NCI-H2196 (cell line): ENCODE results near the gene LRIG1.
"Not testable (repeated sequence)": the region's sequence is repeated elsewhere in the genome, so short reads cannot be mapped to it uniquely, and the experiment has no call there.

ENCODE experiments used
- DNase-seq: peaks from one replicate; lab custom pipeline; 2025; ENCODE audit not compliant: unreplicated experiment; lab: John Stamatoyannopoulos, UW

The LRIG1 gene

DNA sequence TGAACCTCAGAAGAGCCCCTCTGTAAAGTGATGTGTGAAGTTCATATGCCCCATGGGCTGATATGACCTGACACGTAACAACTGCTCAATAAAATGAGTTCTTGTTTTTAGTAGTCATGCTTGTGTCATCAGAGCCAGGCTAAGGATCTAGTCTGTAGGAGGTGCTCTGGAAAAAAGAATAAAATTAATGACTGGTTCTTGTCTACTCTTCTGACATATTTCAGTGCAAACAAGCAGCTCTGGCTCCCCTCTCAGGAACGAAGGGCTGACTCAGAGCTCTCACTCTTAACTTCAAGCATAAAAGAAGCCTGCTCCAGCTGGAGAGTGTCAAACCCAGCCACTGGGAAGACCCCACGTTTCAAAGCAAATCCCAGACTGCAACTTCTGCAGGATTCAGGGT lies 77.0 kb downstream of the LRIG1 start:
- DNase-seq = no peak

GRCh38 chr3:66421893-66422292 lies 78.9 kb downstream of the LRIG1 start:
- not testable (repeated sequence) for DNase-seq

DNA sequence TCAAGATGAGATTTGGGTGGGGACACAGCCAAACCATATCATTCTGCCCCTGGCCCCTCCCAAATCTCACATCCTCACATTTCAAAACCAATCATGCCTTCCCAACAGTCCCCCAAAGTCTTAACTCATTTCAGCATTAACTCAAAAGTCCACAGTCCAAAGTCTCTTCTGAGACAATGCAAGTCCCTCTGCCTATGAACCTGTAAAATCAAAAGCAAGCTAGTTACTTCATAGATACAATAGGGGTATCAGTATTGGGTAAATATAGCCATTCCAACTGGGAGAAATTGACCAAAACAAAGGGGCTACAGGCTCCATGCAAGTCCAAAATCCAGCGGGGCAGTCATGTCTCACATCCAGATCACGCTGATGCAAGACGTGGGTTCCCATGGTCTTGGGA lies 79.7 kb downstream of the LRIG1 start:
- DNase-seq = not testable (repeated sequence)

DNA sequence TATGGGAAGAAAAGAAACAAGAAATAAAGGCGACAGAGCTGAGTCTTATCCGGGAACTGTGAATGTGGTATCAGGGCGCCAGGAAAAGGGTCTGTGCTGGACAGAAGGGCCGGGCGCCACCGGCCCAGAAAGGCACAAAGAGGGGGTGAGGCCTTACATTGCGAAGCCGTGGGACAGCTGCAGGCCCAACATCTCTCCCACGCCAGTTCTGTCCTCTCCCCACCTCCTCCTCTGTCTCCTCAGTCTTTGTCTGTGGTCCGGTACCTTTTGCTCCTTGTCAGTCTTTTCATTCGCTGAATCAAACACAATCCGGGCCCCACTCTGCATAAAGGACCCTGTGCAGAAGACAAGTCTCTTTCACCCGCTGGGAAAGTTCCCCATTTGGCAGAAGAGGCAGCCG lies 81.8 kb downstream of the LRIG1 start:
- no peak for DNase-seq

DNA sequence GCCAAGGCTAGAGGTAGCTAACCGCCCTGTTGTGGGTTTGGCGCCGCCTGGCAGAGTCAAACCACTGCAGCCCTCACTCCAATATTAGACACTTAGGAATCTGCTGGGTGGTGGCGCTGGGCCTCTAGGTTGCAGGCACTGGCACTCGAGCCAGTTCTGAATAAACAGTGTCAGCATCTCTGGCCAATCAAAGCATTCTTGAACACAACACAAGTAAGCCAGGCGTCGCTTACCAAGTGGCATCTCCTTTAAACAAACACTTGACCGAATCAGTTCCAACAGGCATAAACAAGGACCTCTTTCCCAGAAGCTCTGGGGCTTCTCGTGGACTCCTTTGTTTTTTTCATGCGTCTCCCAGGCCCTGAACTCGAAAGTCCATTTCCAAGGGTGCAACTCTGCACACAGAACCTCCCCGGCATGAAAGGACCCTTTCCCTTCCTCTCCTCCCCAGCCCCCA lies 82.3 kb downstream of the LRIG1 start:
- peak; percentile 64 for DNase-seq

DNA sequence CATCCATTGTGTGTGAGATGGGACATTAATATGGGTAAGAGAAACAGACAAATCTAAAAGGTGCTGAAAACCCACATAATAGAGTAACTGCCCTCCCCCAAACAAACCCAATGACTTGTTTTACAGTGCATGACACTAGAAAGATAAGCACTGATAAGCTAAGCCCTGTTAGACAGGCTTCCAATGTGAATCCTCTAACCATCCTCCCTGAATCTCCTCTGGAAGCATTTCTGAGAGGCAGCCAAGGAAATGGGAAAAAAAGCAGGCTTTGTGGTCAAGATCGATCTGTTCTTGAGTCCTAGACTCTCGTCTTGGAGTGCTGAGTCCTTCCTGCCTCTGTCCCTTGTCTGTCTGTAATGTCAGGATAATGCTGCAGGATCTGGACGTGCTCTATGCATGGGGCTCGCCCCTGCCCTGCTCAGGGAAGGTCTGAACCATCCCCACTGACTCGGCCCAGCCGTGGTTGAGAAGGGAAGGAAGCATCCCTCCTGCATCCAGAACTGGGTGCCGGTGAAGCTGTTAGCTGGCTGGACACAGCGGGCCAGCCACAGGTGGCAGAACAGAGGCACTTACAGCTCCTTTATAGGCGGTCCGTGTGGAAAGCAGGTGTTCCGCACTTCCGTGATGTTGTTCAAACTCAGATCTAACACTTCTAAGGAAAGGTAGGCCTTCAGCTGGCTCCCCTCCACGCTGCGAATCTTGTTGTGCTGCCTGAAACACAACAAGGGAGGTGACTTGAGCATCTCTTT lies 84.1 kb downstream of the LRIG1 start:
- DNase-seq = no peak

- no peak for DNase-seq
Observed at GRCh38 chr3:66415867-66416428, 84.9 kb downstream of the LRIG1 start.

DNA sequence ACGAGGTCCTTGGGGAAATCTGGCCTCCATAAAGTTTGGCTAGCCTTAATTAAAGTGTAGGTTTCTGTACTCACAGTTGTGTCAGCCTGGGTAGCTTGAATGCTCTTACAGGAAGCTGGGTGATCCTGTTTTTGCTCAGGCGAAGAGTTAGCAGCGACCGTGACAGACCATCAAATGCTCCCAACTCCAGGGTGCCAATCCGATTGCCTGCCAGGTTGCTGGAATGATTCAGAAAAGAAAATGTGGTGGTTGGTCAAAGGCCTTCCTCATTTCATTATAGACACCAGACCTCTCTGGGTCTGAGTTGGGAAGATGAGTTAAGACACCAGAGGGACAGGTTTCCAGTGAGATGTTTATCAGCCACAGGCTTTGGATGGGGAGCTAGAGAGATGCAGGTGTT lies 86.0 kb downstream of the LRIG1 start:
- no peak for DNase-seq

- DNase-seq = no peak
Observed at GRCh38 chr3:66413151-66413751, 87.6 kb downstream of the LRIG1 start.

GRCh38 chr3:66411961-66412887 lies 88.6 kb downstream of the LRIG1 start:
- no peak for DNase-seq

- no peak for DNase-seq
Observed at GRCh38 chr3:66411474-66411873, 89.3 kb downstream of the LRIG1 start.

DNA sequence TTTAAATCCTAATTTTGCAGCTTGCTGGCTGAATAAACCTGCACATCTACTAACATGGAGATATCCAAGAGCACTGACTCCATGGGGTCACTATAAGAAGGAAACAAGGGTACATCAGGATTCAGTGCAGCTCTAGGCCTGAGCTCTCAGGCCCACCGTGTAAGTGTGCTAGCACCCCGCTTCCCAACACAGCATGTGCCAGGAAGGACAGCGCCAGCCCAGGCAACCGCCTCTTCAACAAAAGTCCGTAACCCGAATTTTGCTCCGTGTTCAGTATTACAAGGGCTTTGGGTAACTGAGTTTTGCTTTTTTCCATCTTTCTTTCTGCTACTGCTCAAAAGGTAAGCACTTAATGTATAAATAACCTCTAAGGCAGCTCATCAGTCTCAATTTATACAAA lies 89.8 kb downstream of the LRIG1 start:
- no peak for DNase-seq

GRCh38 chr3:66409771-66410754 lies 90.8 kb downstream of the LRIG1 start:
- DNase-seq = no peak

GRCh38 chr3:66407611-66408218 lies 93.1 kb downstream of the LRIG1 start:
- peak; percentile 57 for DNase-seq

DNA sequence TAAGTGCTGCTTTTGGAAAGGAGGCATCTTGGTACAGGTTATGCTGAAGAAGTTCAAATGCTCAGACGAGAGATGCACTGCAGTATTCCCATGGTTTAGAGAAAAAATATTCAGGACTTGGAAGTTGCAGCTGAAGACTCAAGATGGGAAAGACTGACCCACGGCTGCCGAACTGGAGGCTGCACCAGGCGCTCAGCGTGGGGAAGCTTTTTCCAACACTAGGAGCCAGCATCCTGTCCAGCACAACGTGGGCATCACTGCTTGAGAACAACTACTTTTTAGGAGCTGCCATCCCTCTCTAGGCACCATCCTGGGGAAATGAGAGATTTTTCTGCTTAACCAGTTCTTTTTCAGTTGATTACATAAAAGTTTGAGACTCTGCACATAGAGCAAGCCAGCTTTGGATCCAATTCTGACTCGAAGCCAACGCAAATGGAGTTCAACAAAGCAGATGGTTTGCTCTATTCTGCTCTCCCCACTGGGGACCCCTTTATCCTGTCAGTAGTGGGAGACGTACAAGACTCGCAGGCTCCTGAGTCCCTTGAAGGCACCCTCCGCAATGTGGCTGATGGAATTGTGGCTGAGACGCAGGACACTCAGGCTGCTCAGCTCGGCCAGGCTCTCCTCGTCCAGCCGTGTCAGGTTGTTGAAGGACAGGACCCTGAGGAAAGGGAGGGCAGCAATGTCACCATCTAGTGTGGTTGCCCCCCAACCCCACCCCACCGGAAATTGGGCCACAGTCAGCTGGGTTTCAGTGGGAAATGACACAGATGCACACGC lies 93.8 kb downstream of the LRIG1 start:
- no peak for DNase-seq

DNA sequence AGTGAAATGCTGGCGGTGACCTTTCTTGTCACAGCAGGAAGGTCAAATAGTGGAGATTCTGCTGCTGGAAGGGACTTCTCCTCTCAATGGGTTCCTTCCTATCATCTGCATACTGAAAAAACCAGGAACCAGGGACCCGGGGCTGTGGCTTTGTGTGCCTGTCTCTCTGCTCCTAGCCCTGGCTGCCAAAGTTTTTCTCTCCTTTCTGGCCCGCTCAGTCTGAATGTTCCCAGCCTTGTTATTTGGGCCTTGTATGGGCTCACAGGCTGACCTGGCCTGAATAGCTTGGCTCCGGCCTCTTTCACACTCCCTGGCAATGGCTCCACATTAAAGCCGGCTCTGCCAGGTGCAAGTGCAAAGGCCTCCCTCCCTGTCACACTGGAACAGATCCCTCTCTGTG lies 94.7 kb downstream of the LRIG1 start:
- DNase-seq = no peak

DNA sequence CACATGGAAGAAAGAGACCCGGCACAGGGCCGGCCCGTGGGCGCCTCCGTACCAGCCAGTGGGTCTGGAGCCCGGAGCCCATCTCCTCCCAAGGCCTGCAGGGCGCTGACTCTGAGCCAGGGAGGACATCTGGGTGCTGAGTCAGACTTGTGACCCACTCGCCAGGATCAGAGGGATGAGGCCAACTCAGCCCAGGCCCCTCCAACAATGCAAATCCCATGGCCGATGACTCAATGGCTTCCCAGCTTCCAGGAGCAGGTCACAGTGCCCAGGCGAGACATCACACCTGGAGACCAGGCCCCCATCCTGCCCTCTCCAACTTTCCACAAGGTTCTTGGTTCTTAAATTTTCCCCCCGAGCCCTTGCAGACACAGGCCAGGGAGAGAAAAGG lies 95.1 kb downstream of the LRIG1 start:
- no peak for DNase-seq

- no peak for DNase-seq
Observed at GRCh38 chr3:66404903-66405700, 95.7 kb downstream of the LRIG1 start.
